Measurements from ENCODE around the gene CYP26A1.

Gene CYP26A1

GRCh38 chr10:93106631-93107072, 33.0 kb downstream of the CYP26A1 start:
- in situ Hi-C loops (cut with MboI; ENCODE audit: low sequenced_read_pairs) = no loop called here

- in situ Hi-C loops (cut with MboI; ENCODE audit: low sequenced_read_pairs) = no loop called here
Measured at GRCh38 chr10:93110472-93111146, 36.9 kb downstream of the CYP26A1 start.

GRCh38 chr10:93113042-93113441, 39.3 kb downstream of the CYP26A1 start:
- in situ Hi-C loops (cut with MboI; ENCODE audit: low sequenced_read_pairs) = no loop called here

- in situ Hi-C loops (cut with MboI; ENCODE audit: low sequenced_read_pairs) = no loop called here
Measured at GRCh38 chr10:93115661-93116383, 42.1 kb downstream of the CYP26A1 start.

GRCh38 chr10:93121311-93121710, 47.6 kb downstream of the CYP26A1 start:
- in situ Hi-C loops (cut with MboI; ENCODE audit: low sequenced_read_pairs) = no loop called here

GRCh38 chr10:93123766-93124165, 50.1 kb downstream of the CYP26A1 start:
- in situ Hi-C loops (cut with MboI; ENCODE audit: low sequenced_read_pairs) = no loop called here

- in situ Hi-C loops (cut with MboI; ENCODE audit: low sequenced_read_pairs) = no loop called here
Measured at GRCh38 chr10:93124580-93125318, 51.1 kb downstream of the CYP26A1 start.

- in situ Hi-C loops (cut with MboI; ENCODE audit: low sequenced_read_pairs) = no loop called here
Measured at GRCh38 chr10:93125966-93126365, 52.3 kb downstream of the CYP26A1 start.

- in situ Hi-C loops (cut with MboI; ENCODE audit: low sequenced_read_pairs) = no loop called here
Measured at GRCh38 chr10:93126483-93127052, 52.9 kb downstream of the CYP26A1 start.
